Measurements from ENCODE around the gene HDDC2. TPM values are rescaled to one million over a fixed set of nuclear protein-coding genes. Genes with fewer than 3 reads are reported as not detected.

Gene HDDC2
- total RNA-seq, 1 experiment from 2014 or later = 69.8 TPM

GRCh38 chr6:125299257-125299656, 2.5 kb downstream of the HDDC2 start (continued):
- no peak for TF ChIP-seq ZNF512 (CRISPR knock-in tag; IDR thresholded peaks at IDR 0.05; ENCODE audit: borderline replicate concordance)
- TF ChIP-seq TCF7 (CRISPR knock-in tag; IDR thresholded peaks at IDR 0.05; ENCODE audit: low read depth) = no peak
- no peak for TF ChIP-seq IRF2 (CRISPR knock-in tag; IDR thresholded peaks at IDR 0.05; ENCODE audit: borderline replicate concordance, low read depth)

- ATAC-seq (no peak), DNase-seq (ENCODE audit: low spot score) (no peak)
- ChIA-PET CTCF (no interaction called here), POLR2A (no interaction called here)
- Mint-ChIP-seq H3K9me3 (no peaks in the 10 kb centered on the region), H3K27me3 (ENCODE audit: low read depth) (no peaks in the 10 kb centered on the region), H3K27ac (no peak overlapping the region), H3K4me3 (no peak overlapping the region), H3K4me1 (peaks cover 16% of the 10 kb centered on the region), H3K36me3 (peaks cover 44% of the 10 kb centered on the region)
- TF ChIP-seq TEAD4 (CRISPR knock-in tag; IDR thresholded peaks at IDR 0.05) (no peak), ARID4B (CRISPR knock-in tag; IDR thresholded peaks at IDR 0.05; ENCODE audit: borderline replicate concordance) (no peak), PRRX2 (CRISPR knock-in tag; IDR thresholded peaks at IDR 0.05) (no peak)
Measured at GRCh38 chr6:125296471-125296870, 5.3 kb downstream of the HDDC2 start.

GRCh38 chr6:125294925-125295324, 6.8 kb downstream of the HDDC2 start:
- H3K27ac Mint-ChIP-seq = no peak overlapping the region
- ATAC-seq (no peak), DNase-seq (ENCODE audit: low spot score) (no peak)
- H3K9me3 Mint-ChIP-seq = no peaks in the 10 kb centered on the region
- no peak overlapping the region for H3K4me3 Mint-ChIP-seq
- CTCF ChIA-PET = no interaction called here
- H3K4me1 Mint-ChIP-seq = peaks cover 4% of the 10 kb centered on the region
- H3K27me3 Mint-ChIP-seq (ENCODE audit: low read depth) = no peaks in the 10 kb centered on the region
- H3K36me3 Mint-ChIP-seq = peaks cover 42% of the 10 kb centered on the region
- POLR2A ChIA-PET = no interaction called here
- TF ChIP-seq TCF7 (CRISPR knock-in tag; IDR thresholded peaks at IDR 0.05; ENCODE audit: low read depth) = no peak
- no peak for TF ChIP-seq MYBL2 (CRISPR knock-in tag; IDR thresholded peaks at IDR 0.05)
- no peak for TF ChIP-seq USF2 (CRISPR knock-in tag; IDR thresholded peaks at IDR 0.05)
- no peak for TF ChIP-seq ZNF138 (CRISPR knock-in tag; conservative IDR thresholded peaks at IDR 0.05)
- TF ChIP-seq E2F1 (CRISPR knock-in tag; IDR thresholded peaks at IDR 0.05) = no peak
- TF ChIP-seq ERG (CRISPR knock-in tag; IDR thresholded peaks at IDR 0.05) = no peak
- no peak for TF ChIP-seq IRF2 (CRISPR knock-in tag; IDR thresholded peaks at IDR 0.05; ENCODE audit: borderline replicate concordance, low read depth)
- TF ChIP-seq JAZF1 (CRISPR knock-in tag; IDR thresholded peaks at IDR 0.05) = no peak
- no peak for TF ChIP-seq NFE2L1 (CRISPR knock-in tag; IDR thresholded peaks at IDR 0.05)
- no peak for TF ChIP-seq ZNF317 (CRISPR knock-in tag; IDR thresholded peaks at IDR 0.05; ENCODE audit: borderline replicate concordance, low read depth)
- TF ChIP-seq ZSCAN18 (CRISPR knock-in tag; IDR thresholded peaks at IDR 0.05) = no peak
- no peak for TF ChIP-seq ELF4 (CRISPR knock-in tag; IDR thresholded peaks at IDR 0.05; ENCODE audit: low read depth)
- TF ChIP-seq E2F4 (CRISPR knock-in tag; IDR thresholded peaks at IDR 0.05; ENCODE audit: borderline replicate concordance, low read depth) = no peak
- no peak for TF ChIP-seq ATF1 (CRISPR knock-in tag; IDR thresholded peaks at IDR 0.05)
